Naive B cell (primary cell): ENCODE data around the gene PRSS53. TPM values are rescaled to one million over a fixed set of nuclear protein-coding genes. Genes with fewer than 3 reads are reported as not detected.

Source experiments
- ATAC-seq, 2 donors: fragments of 150-1000 bp; cut with Tn5 transposase; 2 replicates each; pipeline ENCODE4 v1.10.0; 2021; ENCODE audit warnings: low read depth in 2 of 2, mild to moderate bottlenecking in 2 of 2, moderate library complexity in 2 of 2
- DNase-seq: peaks from one replicate; pipeline ENCODE4 v3.0.0; 2022
- H3K27ac Mint-ChIP-seq, 6 donors: one replicate each; pipeline ENCODE4 v1.8.0; 2020 to 2022; ENCODE audit warnings: mild to moderate bottlenecking in 6 of 6, mixed read lengths in 6 of 6, moderate library complexity in 5 of 6, inconsistent platforms in 2 of 6
- H3K27me3 Mint-ChIP-seq, 3 donors: one replicate each; pipeline ENCODE4 v1.8.0; 2021 to 2022; ENCODE audit warnings: mixed read lengths in 3 of 3, mild to moderate bottlenecking in 1 of 3
- H3K36me3 Mint-ChIP-seq, 2 donors: one replicate each; pipeline ENCODE4 v1.8.0; 2020 to 2022; ENCODE audit warnings: mixed read lengths in 2 of 2, inconsistent platforms in 1 of 2, mild to moderate bottlenecking in 1 of 2
- H3K4me1 Mint-ChIP-seq, 3 donors: one replicate each; pipeline ENCODE4 v1.8.0; 2020 to 2022; ENCODE audit warnings: mixed read lengths in 3 of 3, inconsistent platforms in 1 of 3, mild to moderate bottlenecking in 1 of 3, moderate library complexity in 1 of 3
- H3K4me3 Mint-ChIP-seq, 8 donors: one replicate each; pipeline ENCODE4 v1.8.0; 2020 to 2022; ENCODE audit warnings: mild to moderate bottlenecking in 8 of 8, mixed read lengths in 8 of 8, moderate library complexity in 8 of 8, inconsistent platforms in 2 of 8
- H3K9me3 Mint-ChIP-seq, 7 donors: one replicate each; pipeline ENCODE4 v1.8.0; 2020 to 2022; ENCODE audit warnings: mixed read lengths in 7 of 7, mild to moderate bottlenecking in 5 of 7, inconsistent platforms in 2 of 7, moderate library complexity in 1 of 7
- polyA plus RNA-seq, 6 donors: library from polyadenylated mRNA; unstranded; fragments of 300-500 nt; fragmentation: Illumina TruSeq; gene quantifications; one replicate each; pipeline ENCODE4 v1.2.3, GENCODE V29; 2021; ENCODE audit warnings: low read depth in 6 of 6

PRSS53 gene
- polyA plus RNA-seq, 6 donors from 2014 or later = 0.19 to 0.77 (median 0.50) TPM; not detected in 2

GRCh38 chr16:31074814-31075183 is 13.9 kb downstream of the PRSS53 start:
- Mint-ChIP-seq H3K4me1 (peaks cover 20 to 64% (median 45%) of the 10 kb centered on the region in 3 donors), H3K36me3 (peaks cover 0 to 10% of the 10 kb centered on the region in 2 donors), H3K4me3 (peak overlapping the region; percentile 90 to 99 (median 96)), H3K27ac (peak overlapping the region; percentile 96 to 99 (median 98)), H3K27me3 (no peaks in the 10 kb centered on the region), H3K9me3 (no peaks in the 10 kb centered on the region)
- no peak for DNase-seq
- no peak for ATAC-seq

- ATAC-seq = peak; percentile 85 to 86
- Mint-ChIP-seq H3K4me3 (peak within 1 kb of the TSS; percentile 90 to 99 (median 97)), H3K4me1 (peaks cover 23 to 59% (median 48%) of the 10 kb centered on the region in 3 donors), H3K27me3 (no peaks in the 10 kb centered on the region), H3K9me3 (no peaks in the 10 kb centered on the region), H3K27ac (peak within 1 kb of the TSS; percentile 96 to 99 (median 98)), H3K36me3 (peaks cover 0 to 10% of the 10 kb centered on the region in 2 donors)
- peak; percentile 96 for DNase-seq
Observed at GRCh38 chr16:31073970-31074813, 14.6 kb downstream of the PRSS53 start, which contains the start of the genes ZNF646 and ZNF668. Gene ZNF646 (plus strand): TSS chr16:31074422. CDS start chr16:31076325, 1,903 bp downstream. Gene ZNF668 (minus strand): TSS chr16:31074240. CDS start chr16:31064459, 9,781 bp downstream.

GRCh38 chr16:31073142-31073969 is 15.4 kb downstream of the PRSS53 start:
- peaks cover 0 to 8% of the 10 kb centered on the region in 2 donors for H3K36me3 Mint-ChIP-seq
- DNase-seq (peak; percentile 78), ATAC-seq (peak; percentile 51)
- peaks cover 25 to 53% (median 50%) of the 10 kb centered on the region in 3 donors for H3K4me1 Mint-ChIP-seq
- H3K27me3 Mint-ChIP-seq = no peaks in the 10 kb centered on the region
- H3K4me3 Mint-ChIP-seq = peak overlapping the region; percentile 90 to 99 (median 97)
- H3K27ac Mint-ChIP-seq = peak overlapping the region; percentile 96 to 99 (median 98)
- no peaks in the 10 kb centered on the region for H3K9me3 Mint-ChIP-seq

- ATAC-seq (no peak), DNase-seq (no peak)
- Mint-ChIP-seq H3K27me3 (no peaks in the 10 kb centered on the region), H3K4me1 (peaks cover 25 to 51% (median 43%) of the 10 kb centered on the region in 3 donors), H3K9me3 (no peaks in the 10 kb centered on the region), H3K27ac (peak overlapping the region; percentile 53 to 98 (median 94)), H3K36me3 (peaks cover 0 to under 1% of the 10 kb centered on the region in 2 donors), H3K4me3 (peak overlapping the region; percentile 90 to 98 (median 94))
Observed at GRCh38 chr16:31072540-31073141, 16.1 kb downstream of the PRSS53 start.

- Mint-ChIP-seq H3K4me3 (peak overlapping the region; percentile 24 to 98 (median 93)), H3K36me3 (no peaks in the 10 kb centered on the region), H3K27ac (peak overlapping the region in 3 of 6 donors; percentile 53 to 98 (median 80)), H3K4me1 (peaks cover 25 to 48% (median 43%) of the 10 kb centered on the region in 3 donors), H3K9me3 (no peaks in the 10 kb centered on the region), H3K27me3 (no peaks in the 10 kb centered on the region)
- DNase-seq = no peak
- no peak for ATAC-seq
Observed at GRCh38 chr16:31071861-31072260, 16.9 kb downstream of the PRSS53 start.

GRCh38 chr16:31067342-31067741 is 21.4 kb downstream of the PRSS53 start:
- Mint-ChIP-seq H3K27ac (no peak overlapping the region), H3K27me3 (no peaks in the 10 kb centered on the region), H3K4me3 (no peak overlapping the region), H3K4me1 (peaks cover 19 to 41% (median 26%) of the 10 kb centered on the region in 3 donors), H3K9me3 (peaks cover 0 to 2% (median 0%) of the 10 kb centered on the region in 7 donors), H3K36me3 (no peaks in the 10 kb centered on the region)
- DNase-seq (no peak), ATAC-seq (no peak)

- H3K4me3 Mint-ChIP-seq = no peak overlapping the region
- no peaks in the 10 kb centered on the region for H3K27me3 Mint-ChIP-seq
- peak overlapping the region in 3 of 6 donors; percentile 6 to 89 (median 75) for H3K27ac Mint-ChIP-seq
- peaks cover 0 to 2% (median 0%) of the 10 kb centered on the region in 7 donors for H3K9me3 Mint-ChIP-seq
- H3K4me1 Mint-ChIP-seq = peaks cover 13 to 33% (median 16%) of the 10 kb centered on the region in 3 donors
- DNase-seq (no peak), ATAC-seq (no peak)
- H3K36me3 Mint-ChIP-seq = no peaks in the 10 kb centered on the region
Observed at GRCh38 chr16:31064882-31065461, 23.8 kb downstream of the PRSS53 start.

- Mint-ChIP-seq H3K27me3 (no peaks in the 10 kb centered on the region), H3K36me3 (no peaks in the 10 kb centered on the region), H3K4me3 (peak overlapping the region in 1 of 8 donors; percentile 32), H3K9me3 (peaks cover 0 to 2% (median 0%) of the 10 kb centered on the region in 7 donors), H3K27ac (peak overlapping the region in 2 of 6 donors; percentile 6 to 73), H3K4me1 (peaks cover 9 to 28% (median 16%) of the 10 kb centered on the region in 3 donors)
- ATAC-seq = no peak
- DNase-seq = no peak
Observed at GRCh38 chr16:31063843-31064611, 24.7 kb downstream of the PRSS53 start.

GRCh38 chr16:31063495-31063842 is 25.3 kb downstream of the PRSS53 start:
- DNase-seq = no peak
- peaks cover 0 to 2% (median 0%) of the 10 kb centered on the region in 7 donors for H3K9me3 Mint-ChIP-seq
- H3K36me3 Mint-ChIP-seq = no peaks in the 10 kb centered on the region
- H3K27ac Mint-ChIP-seq = no peak overlapping the region
- no peak overlapping the region for H3K4me3 Mint-ChIP-seq
- ATAC-seq = no peak
- peaks cover 8 to 23% (median 16%) of the 10 kb centered on the region in 3 donors for H3K4me1 Mint-ChIP-seq
- H3K27me3 Mint-ChIP-seq = no peaks in the 10 kb centered on the region

GRCh38 chr16:31061813-31062440 is 26.8 kb downstream of the PRSS53 start:
- Mint-ChIP-seq H3K36me3 (no peaks in the 10 kb centered on the region), H3K27ac (peak overlapping the region in 1 of 6 donors; percentile 28), H3K4me1 (peaks cover 8 to 18% (median 16%) of the 10 kb centered on the region in 3 donors), H3K27me3 (no peaks in the 10 kb centered on the region), H3K4me3 (no peak overlapping the region), H3K9me3 (peaks cover 0 to 2% (median 0%) of the 10 kb centered on the region in 7 donors)
- no peak for DNase-seq
- ATAC-seq = no peak

- DNase-seq (no peak), ATAC-seq (no peak)
- Mint-ChIP-seq H3K4me3 (no peak overlapping the region), H3K27me3 (no peaks in the 10 kb centered on the region), H3K27ac (no peak overlapping the region), H3K4me1 (peaks cover 8 to 16% (median 16%) of the 10 kb centered on the region in 3 donors), H3K36me3 (no peaks in the 10 kb centered on the region), H3K9me3 (peaks cover 0 to 2% (median 0%) of the 10 kb centered on the region in 7 donors)
Observed at GRCh38 chr16:31061126-31061812, 27.5 kb downstream of the PRSS53 start.
